Measurements from ENCODE around the gene CNOT6.
"Not testable (repeated sequence)": the region's sequence is repeated elsewhere in the genome, so short reads cannot be mapped to it uniquely, and the experiment has no call there.

CNOT6 gene

GRCh38 chr5:180484813-180485212 is 9.4 kb upstream of the CNOT6 start:
- Histone ChIP-seq H2AFZ (ENCODE audit: low read depth, low read length) (no peak overlapping the region), H3K36me3 (ENCODE audit: insufficient read depth, low read length) (no peaks in the 10 kb centered on the region), H3K27me3 (ENCODE audit: insufficient read depth, low read length) (no peaks in the 10 kb centered on the region), H3K9me3 (ENCODE audit: low read length) (peaks cover 10% of the 10 kb centered on the region), H3K4me3 (ENCODE audit: low read length) (no peak overlapping the region), H3K4me1 (ENCODE audit: insufficient read depth, low read length) (no peaks in the 10 kb centered on the region)

- no peaks in the 10 kb centered on the region for H3K27me3 ChIP-seq (ENCODE audit: insufficient read depth, low read length)
- H3K4me1 ChIP-seq (ENCODE audit: insufficient read depth, low read length) = no peaks in the 10 kb centered on the region
- H3K36me3 ChIP-seq (ENCODE audit: insufficient read depth, low read length) = no peaks in the 10 kb centered on the region
- H3K4me3 ChIP-seq (ENCODE audit: low read length) = no peak overlapping the region
- peaks cover 8% of the 10 kb centered on the region for H3K9me3 ChIP-seq (ENCODE audit: low read length)
- H2AFZ ChIP-seq (ENCODE audit: low read depth, low read length) = no peak overlapping the region
Observed at GRCh38 chr5:180486636-180487149, 7.5 kb upstream of the CNOT6 start.

- Histone ChIP-seq H3K27me3 (ENCODE audit: insufficient read depth, low read length) (no peaks in the 10 kb centered on the region), H2AFZ (ENCODE audit: low read depth, low read length) (no peak overlapping the region), H3K36me3 (ENCODE audit: insufficient read depth, low read length) (no peaks in the 10 kb centered on the region), H3K9me3 (ENCODE audit: low read length) (peaks cover 8% of the 10 kb centered on the region), H3K4me1 (ENCODE audit: insufficient read depth, low read length) (no peaks in the 10 kb centered on the region), H3K4me3 (ENCODE audit: low read length) (no peak overlapping the region)
Observed at GRCh38 chr5:180487556-180487955, 6.6 kb upstream of the CNOT6 start.

- Histone ChIP-seq H3K4me1 (ENCODE audit: insufficient read depth, low read length) (peaks cover 13% of the 10 kb centered on the region), H3K4me3 (ENCODE audit: low read length) (no peak overlapping the region), H2AFZ (ENCODE audit: low read depth, low read length) (no peak overlapping the region), H3K36me3 (ENCODE audit: insufficient read depth, low read length) (peaks cover 10% of the 10 kb centered on the region), H3K27me3 (ENCODE audit: insufficient read depth, low read length) (no peaks in the 10 kb centered on the region), H3K9me3 (ENCODE audit: low read length) (peaks cover 8% of the 10 kb centered on the region)
Observed at GRCh38 chr5:180491496-180491895, 2.7 kb upstream of the CNOT6 start.

GRCh38 chr5:180492226-180492903 is 1.8 kb upstream of the CNOT6 start:
- Histone ChIP-seq H3K27me3 (ENCODE audit: insufficient read depth, low read length) (no peaks in the 10 kb centered on the region), H3K9me3 (ENCODE audit: low read length) (peaks cover 4% of the 10 kb centered on the region), H3K4me1 (ENCODE audit: insufficient read depth, low read length) (peaks cover 15% of the 10 kb centered on the region), H2AFZ (ENCODE audit: low read depth, low read length) (no peak overlapping the region), H3K36me3 (ENCODE audit: insufficient read depth, low read length) (peaks cover 18% of the 10 kb centered on the region), H3K4me3 (ENCODE audit: low read length) (no peak overlapping the region)

- peak overlapping the region; percentile 97 for H3K4me3 ChIP-seq (ENCODE audit: low read length)
- no peaks in the 10 kb centered on the region for H3K9me3 ChIP-seq (ENCODE audit: low read length)
- H3K4me1 ChIP-seq (ENCODE audit: insufficient read depth, low read length) = peaks cover 15% of the 10 kb centered on the region
- peaks cover 33% of the 10 kb centered on the region for H3K36me3 ChIP-seq (ENCODE audit: insufficient read depth, low read length)
- no peaks in the 10 kb centered on the region for H3K27me3 ChIP-seq (ENCODE audit: insufficient read depth, low read length)
- peak overlapping the region; percentile 78 for H2AFZ ChIP-seq (ENCODE audit: low read depth, low read length)
Observed at GRCh38 chr5:180494510-180495181, 467 bp downstream of the CNOT6 start.

GRCh38 chr5:180495292-180495691 is 1.1 kb downstream of the CNOT6 start:
- H3K27me3 ChIP-seq (ENCODE audit: insufficient read depth, low read length) = no peaks in the 10 kb centered on the region
- peaks cover 15% of the 10 kb centered on the region for H3K4me1 ChIP-seq (ENCODE audit: insufficient read depth, low read length)
- H3K9me3 ChIP-seq (ENCODE audit: low read length) = no peaks in the 10 kb centered on the region
- H2AFZ ChIP-seq (ENCODE audit: low read depth, low read length) = no peak overlapping the region
- H3K36me3 ChIP-seq (ENCODE audit: insufficient read depth, low read length) = peaks cover 39% of the 10 kb centered on the region
- H3K4me3 ChIP-seq (ENCODE audit: low read length) = peak overlapping the region; percentile 97

GRCh38 chr5:180495991-180496741 is 2.0 kb downstream of the CNOT6 start:
- H3K36me3 ChIP-seq (ENCODE audit: insufficient read depth, low read length) = peaks cover 39% of the 10 kb centered on the region
- peak overlapping the region; percentile 97 for H3K4me3 ChIP-seq (ENCODE audit: low read length)

GRCh38 chr5:180496806-180497205 is 2.6 kb downstream of the CNOT6 start:
- Histone ChIP-seq H3K4me3 (ENCODE audit: low read length) (peak overlapping the region; percentile 97), H3K36me3 (ENCODE audit: insufficient read depth, low read length) (peaks cover 43% of the 10 kb centered on the region), H3K4me1 (ENCODE audit: insufficient read depth, low read length) (peaks cover 15% of the 10 kb centered on the region)
- not testable (repeated sequence) for H3K9me3 ChIP-seq (ENCODE audit: low read length); H2AFZ ChIP-seq (ENCODE audit: low read depth, low read length); H3K27me3 ChIP-seq (ENCODE audit: insufficient read depth, low read length)

More at GRCh38 chr5:180495991-180496741, 2.0 kb downstream of the CNOT6 start:
- Histone ChIP-seq H2AFZ (ENCODE audit: low read depth, low read length) (no peak overlapping the region), H3K4me1 (ENCODE audit: insufficient read depth, low read length) (peaks cover 15% of the 10 kb centered on the region), H3K27me3 (ENCODE audit: insufficient read depth, low read length) (no peaks in the 10 kb centered on the region), H3K9me3 (ENCODE audit: low read length) (no peaks in the 10 kb centered on the region)

- H3K36me3 ChIP-seq (ENCODE audit: insufficient read depth, low read length) = peaks cover 46% of the 10 kb centered on the region
- H3K4me1 ChIP-seq (ENCODE audit: insufficient read depth, low read length) = peaks cover 15% of the 10 kb centered on the region
Observed at GRCh38 chr5:180497865-180498264, 3.7 kb downstream of the CNOT6 start.

GRCh38 chr5:180498378-180498777 is 4.2 kb downstream of the CNOT6 start:
- Histone ChIP-seq H3K27me3 (ENCODE audit: insufficient read depth, low read length) (no peaks in the 10 kb centered on the region), H3K9me3 (ENCODE audit: low read length) (no peaks in the 10 kb centered on the region), H2AFZ (ENCODE audit: low read depth, low read length) (no peak overlapping the region), H3K36me3 (ENCODE audit: insufficient read depth, low read length) (peaks cover 48% of the 10 kb centered on the region), H3K4me3 (ENCODE audit: low read length) (no peak overlapping the region), H3K4me1 (ENCODE audit: insufficient read depth, low read length) (peaks cover 15% of the 10 kb centered on the region)

More at GRCh38 chr5:180497865-180498264, 3.7 kb downstream of the CNOT6 start:
- not testable (repeated sequence) for H3K9me3 ChIP-seq (ENCODE audit: low read length); H3K4me3 ChIP-seq (ENCODE audit: low read length); H3K27me3 ChIP-seq (ENCODE audit: insufficient read depth, low read length); H2AFZ ChIP-seq (ENCODE audit: low read depth, low read length)

- Histone ChIP-seq H3K27me3 (ENCODE audit: insufficient read depth, low read length) (no peaks in the 10 kb centered on the region), H2AFZ (ENCODE audit: low read depth, low read length) (no peak overlapping the region), H3K9me3 (ENCODE audit: low read length) (no peaks in the 10 kb centered on the region), H3K36me3 (ENCODE audit: insufficient read depth, low read length) (peaks cover 51% of the 10 kb centered on the region), H3K4me1 (ENCODE audit: insufficient read depth, low read length) (peaks cover 15% of the 10 kb centered on the region), H3K4me3 (ENCODE audit: low read length) (no peak overlapping the region)
Observed at GRCh38 chr5:180499684-180500083, 5.5 kb downstream of the CNOT6 start.

GRCh38 chr5:180500300-180500699 is 6.1 kb downstream of the CNOT6 start:
- H3K27me3 ChIP-seq (ENCODE audit: insufficient read depth, low read length); H3K9me3 ChIP-seq (ENCODE audit: low read length); H2AFZ ChIP-seq (ENCODE audit: low read depth, low read length); H3K4me3 ChIP-seq (ENCODE audit: low read length): not testable (repeated sequence)
- Histone ChIP-seq H3K36me3 (ENCODE audit: insufficient read depth, low read length) (peaks cover 51% of the 10 kb centered on the region), H3K4me1 (ENCODE audit: insufficient read depth, low read length) (peaks cover 14% of the 10 kb centered on the region)
